HG03066 (cell line): ENCODE results near the gene GMPPB.

ENCODE experiments used
- ATAC-seq: cut with Tn5 transposase; IDR thresholded peaks from one replicate; pipeline ENCODE4 v1.9.1; 2021; ENCODE audit warnings: low read depth; ENCODE audit not compliant: unreplicated experiment

Gene GMPPB

DNA sequence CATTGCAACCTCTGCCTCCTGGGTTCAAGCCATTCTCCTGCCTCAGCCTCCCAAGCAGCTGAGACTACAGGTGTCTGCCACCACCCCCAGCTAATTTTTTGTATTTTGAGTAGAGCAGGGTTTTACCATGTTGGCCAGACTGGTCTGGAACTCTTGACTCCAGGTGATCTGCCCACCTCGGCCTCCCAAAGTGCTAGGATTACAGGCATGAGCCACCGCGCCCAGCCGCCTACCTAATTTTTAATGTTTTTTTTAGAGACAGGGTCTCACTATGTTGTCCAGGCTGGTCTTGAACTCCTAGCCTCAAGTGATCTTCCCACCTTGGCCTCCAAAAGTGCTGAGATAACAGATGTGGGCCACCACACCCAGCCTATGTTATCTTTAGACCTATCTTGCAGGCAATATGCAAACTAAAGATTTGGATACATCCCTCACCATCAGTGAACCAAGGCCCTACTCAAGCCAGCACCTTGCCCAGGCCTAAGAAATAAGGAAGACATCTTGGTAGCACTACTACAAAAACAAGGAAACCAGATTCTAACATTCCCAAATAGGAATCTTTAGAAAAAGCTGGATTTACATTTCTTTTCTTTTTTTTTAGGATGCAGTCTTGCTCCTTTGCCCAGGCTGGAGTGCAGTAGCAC lies 6.3 kb upstream of the GMPPB start:
- no peak for ATAC-seq

DNA sequence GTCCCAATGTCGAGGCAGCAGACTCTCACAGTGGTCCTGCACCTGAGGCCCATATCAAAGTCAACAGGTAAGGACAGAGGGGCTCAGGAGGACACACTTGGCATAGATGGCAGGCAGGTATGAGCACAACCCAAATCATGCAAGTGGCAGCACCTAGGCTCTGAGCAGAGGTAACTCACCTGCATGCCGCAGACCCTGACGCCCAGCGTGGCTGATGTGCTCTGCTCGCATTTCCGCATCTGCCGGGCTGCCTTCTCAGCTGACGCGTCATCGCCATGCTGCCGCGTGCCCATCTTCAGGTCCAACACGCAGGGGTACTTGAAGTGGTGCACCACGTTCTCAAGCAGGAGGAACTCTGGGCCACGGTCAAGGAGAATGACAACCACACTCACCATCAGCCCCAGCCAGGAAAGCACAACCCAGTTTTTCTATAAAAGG lies 4.2 kb upstream of the GMPPB start:
- no peak for ATAC-seq

DNA sequence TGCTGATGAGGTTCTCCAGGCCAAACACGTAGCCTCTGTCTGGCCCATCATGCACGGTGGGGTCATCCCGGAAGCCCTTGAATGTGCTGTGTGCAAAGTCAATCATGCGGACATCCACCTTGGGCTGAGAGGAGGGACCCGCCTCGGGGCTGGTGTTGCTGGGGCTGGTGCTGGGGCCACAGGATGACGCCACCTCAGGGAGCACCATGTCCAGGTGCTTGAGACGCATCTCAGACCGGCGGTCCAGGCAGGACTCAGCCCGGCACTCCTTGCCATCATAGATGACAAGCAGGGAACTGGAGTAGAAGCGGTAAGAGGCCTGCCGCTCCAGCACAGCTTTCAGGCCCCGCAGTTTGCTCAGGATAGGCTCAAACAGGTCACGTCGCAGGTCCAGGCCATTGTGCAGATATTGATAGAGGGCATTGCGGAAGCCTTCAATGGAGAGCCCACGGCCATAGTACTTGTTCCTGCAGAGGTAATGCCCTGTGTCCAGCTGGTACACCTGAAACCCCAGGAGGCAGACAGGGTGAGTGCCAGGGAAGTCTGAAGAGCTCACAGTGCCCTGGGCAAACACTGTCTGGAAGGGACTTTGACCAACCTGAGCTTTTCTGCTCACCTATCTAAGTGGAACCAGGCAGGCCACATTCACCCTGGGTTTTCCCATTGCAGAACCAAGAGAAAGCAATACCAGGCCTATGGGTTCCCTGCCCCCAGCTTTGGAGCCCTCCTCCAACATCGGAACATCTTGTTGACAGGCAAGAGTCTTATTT lies 3.6 kb upstream of the GMPPB start:
- ATAC-seq = no peak

DNA sequence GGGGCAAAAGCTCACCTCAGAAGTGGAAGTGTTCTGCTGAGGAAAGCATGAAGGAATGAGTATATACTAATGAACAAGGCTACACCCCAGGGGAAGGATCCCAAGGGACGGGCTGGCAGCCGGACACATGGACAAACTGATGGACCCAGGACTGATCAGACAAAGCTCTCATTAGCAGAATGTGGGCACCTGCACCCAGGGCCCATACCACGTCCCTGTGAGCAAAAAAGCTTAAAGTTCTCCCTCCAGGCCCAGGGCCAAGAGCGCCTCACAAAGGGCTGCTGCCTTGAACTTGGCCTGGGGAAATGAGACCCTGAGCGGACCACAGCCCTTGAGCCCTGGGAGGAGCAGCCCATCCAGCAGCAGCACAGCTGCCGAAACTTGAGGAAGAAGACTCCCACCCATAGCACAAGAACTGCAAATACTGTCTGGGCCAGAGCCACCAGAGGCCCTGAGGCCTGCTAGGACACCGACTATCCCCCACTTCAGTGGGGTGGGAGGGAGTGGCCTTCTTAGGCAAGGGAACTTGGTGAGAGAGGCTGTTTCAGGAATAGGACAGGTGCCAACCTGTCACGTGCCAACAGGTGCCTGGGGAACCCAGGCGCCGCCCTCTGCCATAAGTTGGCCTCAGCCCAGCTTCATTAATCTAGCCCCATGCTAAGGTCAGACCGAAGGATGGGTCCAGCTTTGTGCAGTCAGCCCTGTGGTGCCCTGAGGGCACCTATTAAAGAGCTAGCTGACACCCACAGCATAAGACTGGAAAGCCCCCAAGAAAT lies 2.3 kb upstream of the GMPPB start:
- ATAC-seq = no peak

DNA sequence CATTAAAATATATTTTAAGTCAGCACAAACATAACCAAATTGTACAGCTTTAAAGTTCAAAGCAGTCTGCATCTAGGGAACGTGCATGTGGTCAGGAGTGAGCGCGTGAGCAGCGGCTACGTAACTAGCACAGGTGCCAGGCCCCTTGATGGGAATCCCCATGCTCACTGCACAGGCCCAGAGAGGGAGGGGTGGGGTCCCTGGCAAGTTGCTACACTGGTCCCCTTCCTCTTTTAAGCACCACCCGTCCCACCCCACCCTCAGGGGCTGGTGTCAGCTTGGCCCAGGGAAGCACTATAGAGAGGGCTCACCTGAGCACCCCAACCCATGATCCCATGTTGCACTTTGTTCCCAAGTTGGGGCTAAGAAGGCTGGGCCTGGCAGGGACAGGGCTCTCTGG lies 835 bp upstream of the GMPPB start:
- ATAC-seq = no peak

DNA sequence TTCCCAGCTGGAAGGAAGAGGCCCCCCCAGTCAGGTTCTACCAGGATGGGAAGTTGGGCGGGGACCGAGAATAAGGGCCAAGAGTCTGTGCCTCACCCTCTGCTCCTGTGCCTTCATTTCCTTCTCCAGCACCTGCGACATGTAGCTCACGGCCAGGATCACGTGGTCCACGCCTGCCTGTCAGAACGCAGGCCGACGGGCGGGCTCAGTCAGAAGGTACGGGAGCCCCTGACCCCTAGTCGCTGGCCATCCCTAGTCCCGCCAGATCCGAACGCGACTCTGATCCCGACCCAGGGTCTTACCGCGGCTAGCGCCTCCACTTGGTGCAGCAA lies 489 bp downstream of the GMPPB start:
- no peak for ATAC-seq

DNA sequence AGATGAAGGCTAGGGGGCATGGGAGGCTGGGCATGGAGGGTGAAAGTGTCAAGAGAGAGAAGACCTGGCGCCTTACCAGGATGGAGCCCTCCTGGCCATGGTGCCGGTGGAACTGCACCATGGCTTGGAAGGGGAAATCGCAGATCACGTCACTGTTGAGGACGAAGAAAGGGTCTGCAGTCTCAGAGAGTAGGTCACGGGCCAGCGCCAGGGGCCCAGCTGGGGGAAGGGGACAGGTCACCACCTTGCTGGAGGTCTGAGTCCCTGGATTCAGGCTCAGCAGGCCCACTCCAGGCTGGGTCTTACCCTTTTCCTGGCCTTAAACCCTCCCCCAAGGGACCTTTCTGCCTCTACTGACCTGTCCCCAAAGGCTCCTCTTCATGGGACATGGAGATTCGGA lies 855 bp downstream of the GMPPB start:
- ATAC-seq = no peak

DNA sequence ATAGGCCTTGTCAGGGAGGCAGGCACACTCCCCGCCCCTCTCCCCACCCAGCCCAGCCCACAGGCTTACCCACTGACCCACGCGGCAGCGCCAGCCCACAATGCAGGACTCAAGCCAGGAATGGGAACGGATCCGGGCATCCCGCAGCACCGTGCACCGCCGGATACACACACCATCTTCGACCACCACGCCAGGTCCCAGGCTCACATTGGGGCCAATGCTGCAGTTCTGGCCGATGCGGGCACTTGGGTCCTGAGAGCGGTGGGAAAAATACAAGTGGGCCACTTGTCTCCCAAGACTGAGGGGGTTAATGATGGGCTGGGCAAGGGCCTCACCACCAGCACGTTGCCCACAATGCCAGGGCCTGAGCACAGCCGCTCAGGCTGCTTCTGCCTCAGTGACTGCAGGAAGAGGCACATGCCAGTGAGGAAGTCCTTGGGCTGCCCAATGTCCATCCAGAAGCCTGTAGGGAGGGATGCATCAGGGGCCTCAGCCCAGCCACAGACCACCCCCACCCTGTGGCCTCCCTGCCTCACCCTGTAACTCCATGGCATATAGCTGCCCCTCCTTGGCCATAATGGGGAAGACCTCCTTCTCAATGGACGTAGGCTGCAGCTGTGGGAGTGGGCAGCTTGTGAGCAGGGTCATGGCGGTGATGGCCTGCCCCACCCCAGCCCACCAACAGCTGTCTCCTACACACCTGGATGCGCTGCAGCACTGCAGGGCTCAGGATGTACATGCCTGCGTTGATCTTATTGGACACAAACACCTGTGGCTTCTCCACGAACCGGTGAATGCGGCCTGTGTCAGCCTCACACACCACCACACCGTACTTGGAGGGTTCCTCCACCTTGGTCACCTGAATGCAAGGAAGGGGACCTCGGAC lies 1.6 kb downstream of the GMPPB start:
- ATAC-seq = no peak

DNA sequence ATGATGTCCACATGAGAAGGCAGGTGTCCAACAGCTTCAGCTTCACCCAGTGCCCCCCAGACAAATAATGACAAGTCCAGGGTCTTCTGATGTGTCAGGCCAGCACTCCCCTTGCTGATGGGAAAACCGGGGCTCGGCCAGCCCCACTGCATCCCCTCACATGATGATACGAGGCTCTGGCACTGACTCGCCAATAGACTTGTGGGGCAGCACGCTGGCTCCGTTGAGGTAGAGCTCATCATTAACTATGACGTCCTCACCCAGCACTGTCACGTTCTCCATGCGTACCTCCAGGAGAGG lies 2.2 kb downstream of the GMPPB start:
- no peak for ATAC-seq

DNA sequence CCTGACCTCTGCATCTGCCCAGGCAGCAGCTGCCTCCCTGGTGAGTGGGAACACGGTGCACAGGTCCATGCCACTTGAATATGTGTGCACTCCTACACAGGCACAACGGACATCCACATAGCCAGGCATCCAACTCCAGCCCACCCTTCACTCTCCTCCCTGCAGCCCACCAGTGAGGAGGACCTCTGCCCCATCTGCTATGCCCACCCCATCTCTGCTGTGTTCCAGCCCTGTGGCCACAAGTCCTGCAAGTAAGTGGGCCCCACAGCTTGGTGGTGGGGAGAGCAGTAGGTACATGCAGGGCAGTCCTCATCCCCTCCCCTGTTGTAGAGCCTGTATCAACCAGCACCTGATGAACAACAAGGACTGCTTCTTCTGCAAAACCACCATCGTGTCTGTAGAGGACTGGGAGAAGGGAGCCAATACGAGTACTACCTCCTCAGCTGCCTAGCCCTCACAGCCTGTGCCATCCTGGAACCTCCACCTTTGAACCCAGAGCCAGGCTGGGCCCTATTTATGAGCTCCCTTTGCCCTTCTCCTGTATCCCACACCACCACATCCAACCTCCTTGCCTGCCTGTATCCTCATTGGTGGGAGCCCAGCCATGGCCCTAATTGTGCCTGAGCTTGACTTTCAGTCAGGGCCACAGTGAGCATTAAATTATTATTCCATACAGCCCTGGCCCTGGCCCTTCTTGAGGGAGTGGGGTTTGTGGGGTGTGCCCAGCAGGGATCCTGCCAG lies 2.7 kb downstream of the GMPPB start:
- no peak for ATAC-seq

DNA sequence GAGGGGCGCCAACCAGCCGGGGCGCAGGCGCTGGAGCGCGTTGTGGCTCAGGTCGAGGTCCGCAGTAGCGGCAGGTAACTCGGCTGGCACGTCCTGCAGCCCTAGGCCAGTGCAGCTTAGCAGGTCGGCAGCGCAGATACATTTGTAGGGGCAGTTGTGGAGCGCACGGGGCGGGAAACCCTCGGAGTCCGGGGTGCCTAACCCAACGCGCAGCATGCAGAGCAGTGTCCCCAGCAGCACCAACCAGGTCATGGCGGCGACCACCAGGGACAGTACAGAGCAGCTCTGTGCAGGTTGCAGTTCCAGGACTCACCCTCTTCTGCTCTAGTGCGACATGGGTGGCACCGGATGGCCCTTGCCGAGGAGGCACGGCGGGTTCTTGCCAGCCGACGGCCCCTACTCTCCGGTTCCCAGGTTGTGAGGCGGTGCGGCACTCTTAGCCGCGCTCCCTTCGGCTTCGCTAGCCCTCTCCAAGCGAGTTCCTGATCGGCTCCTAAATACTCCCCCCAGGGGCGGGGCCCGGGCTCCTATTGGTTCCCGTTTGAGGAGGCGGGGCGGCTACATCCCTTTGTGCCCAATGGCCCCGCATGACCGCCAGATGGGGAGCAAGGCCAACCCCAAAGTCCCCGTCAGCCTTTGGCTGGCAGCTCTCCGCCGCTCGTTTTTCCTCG lies 4.4 kb downstream of the GMPPB start, which contains the start of gene AMIGO3:
AMIGO3 (minus strand) TSS at position 471 of the 671 bp plus-strand sequence; CDS start at position 252, 219 bp downstream.
- peak; percentile 57 for ATAC-seq

DNA sequence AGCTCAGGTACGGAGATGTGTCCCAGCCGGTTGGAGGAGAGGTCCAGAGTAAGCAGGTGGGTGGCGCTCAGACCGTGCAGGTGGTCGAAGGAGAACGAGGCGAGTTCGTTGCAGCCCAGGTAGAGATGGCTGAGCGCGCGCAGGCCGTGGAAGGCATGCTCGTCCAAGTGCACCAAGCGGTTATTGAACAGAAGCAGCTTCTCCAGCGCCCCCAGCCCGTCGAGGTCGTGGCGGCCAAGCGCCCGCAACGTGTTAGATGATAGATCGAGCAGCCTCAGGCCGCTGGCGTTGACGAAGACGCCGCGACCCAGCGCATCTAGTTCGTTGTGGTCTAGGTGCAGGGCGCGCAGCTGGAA lies 4.9 kb downstream of the GMPPB start:
- no peak for ATAC-seq

DNA sequence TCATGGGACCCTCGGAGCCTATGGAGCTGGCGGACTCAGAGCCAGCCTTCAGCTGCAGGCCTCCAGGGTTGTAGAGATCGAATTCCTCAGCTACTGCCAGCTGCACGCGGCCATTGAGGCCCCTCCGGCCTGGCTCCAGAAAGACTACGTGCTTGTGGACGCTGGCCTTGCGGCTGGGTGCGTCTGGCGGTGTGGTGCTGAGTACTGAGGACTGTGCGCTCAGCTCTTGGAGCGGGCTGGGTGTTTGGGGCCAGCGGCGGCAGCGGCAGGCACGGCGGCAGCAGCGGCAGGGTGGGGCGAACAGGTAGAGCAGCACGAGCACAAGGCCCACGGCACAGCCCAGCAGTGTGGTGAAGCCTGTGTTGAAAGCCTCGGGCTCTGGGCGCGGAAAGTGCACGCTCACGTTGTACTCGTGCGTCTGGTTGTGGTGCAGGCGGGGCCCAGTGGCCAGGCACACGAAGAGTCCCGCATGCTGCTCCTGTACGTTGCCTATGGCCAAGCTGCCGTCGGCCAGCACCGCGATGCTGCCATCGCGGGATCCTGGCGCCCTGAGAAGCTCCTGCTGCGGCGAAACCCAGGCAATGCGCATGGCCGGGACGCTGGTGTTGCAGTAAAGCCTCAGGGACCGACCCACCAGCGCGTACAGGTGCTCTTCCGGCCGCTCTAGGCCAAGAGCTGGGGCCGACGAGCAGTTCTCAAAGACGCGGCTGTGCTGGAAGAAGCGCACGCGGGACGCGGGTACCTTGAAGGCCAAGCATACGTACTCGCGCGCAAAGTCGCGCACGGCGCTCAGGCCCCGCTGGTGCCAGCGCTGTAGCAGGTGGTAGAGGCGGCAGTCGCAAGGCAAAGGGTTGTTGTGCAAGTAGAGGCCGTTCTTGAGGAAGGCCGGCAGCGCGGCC lies 5.5 kb downstream of the GMPPB start:
- no peak for ATAC-seq

DNA sequence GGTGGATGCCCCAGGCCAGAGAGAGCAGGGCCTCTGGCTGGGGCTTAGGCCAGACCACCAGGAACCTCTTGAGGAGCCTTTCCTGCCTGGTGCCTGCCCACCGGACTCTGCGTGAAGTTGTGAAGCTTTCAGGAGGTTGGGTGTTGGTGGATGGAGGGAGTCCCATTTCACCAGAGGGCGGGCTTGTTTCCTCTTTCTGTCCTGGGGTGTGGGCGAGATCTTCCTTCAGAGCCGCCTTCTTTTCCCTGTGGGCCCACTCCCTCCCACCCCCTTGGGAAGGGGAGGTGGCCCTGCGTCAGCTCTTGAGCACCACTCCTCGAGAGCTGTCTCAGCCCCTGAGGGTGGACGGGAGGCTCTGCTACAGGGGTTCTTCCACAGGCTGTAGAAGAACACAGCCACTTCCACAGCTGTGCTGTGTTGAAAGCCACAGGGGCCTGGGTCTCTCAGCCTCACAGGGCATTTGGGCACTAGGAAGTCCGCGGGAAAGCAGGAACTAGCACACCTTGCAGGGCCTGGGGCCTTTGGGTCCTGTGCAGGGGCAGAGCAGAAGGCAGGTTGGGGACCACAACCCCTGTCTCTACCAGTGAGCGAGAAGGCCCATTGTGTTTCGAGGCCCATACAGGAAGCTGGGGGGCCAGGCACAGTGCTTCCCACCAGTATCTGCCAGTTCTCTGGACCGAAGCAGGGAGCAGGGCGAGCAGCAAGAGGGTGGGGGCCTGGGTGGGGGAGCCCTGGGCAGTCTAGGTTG lies 6.4 kb downstream of the GMPPB start:
- no peak for ATAC-seq

DNA sequence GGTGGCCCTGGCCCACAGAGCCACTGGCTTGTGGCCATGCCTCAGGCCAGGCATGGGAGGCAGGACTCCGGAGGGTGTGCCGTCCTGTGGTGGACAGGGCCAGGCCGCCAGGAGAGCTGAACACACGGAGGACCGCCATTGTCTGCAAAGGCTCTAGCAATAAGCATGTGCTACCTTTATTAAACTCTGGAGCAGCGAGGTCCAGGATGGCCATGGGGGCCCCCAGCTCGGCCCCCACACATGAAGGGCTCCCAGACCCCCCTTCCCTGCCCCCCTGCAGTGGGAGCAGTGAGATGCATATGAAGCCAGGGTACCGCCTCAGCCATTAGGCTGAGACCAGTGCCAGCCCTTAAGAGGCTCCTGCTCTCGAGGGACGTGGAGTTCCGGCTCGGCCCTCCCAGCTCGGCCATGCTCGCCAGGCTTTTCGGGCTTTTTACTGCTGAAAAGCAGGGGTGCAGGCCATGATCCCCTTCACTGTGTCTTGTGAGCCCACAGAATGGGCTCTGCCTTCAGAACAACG lies 7.0 kb downstream of the GMPPB start:
- no peak for ATAC-seq

DNA sequence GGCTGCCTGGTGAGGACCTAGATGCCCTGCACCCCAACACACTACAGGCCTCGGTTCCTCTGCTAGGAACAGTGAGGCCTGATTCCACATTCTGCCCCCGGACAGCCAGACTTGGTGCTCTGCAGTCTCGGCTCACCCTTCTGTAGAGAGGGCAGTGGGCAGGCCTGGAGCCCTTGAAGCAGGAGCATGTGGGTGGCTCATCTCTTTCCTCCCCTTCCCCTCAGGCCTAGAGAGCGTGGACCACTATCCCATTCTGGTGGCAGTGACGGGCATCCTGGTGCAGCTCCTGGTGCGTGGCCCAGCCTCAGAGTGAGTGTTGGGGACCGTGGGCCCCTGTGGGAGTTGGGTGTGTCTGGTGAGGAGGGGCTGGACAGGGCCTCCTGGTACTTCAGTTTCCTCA lies 7.6 kb downstream of the GMPPB start:
- ATAC-seq = no peak

DNA sequence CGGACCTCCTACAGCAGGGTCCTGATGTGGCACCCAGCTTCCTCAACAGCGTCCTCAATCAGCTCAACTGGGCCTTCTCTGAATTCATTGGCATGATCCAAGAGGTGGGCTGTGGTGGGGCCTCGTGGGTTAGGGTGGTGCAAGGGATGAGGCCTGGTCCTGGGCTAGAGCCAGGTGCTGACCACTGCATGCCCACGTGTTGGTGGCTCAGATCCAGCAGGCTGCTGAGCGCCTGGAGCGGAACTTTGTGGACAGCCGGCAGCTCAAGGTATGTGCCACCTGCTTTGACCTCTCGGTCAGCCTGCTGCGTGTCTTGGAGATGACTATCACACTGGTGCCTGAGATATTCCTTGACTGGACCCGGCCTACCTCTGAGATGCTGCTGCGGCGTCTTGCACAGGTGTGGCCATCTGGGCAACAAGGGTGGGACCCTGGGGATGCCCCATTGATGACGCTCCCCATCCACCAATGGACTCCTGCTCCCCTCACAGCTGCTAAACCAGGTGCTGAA lies 8.1 kb downstream of the GMPPB start:
- ATAC-seq = no peak
